KOPT-K1 (cell line): ENCODE results near the gene RASGRP3.

Experiments
- H3K27ac ChIP-seq: fragments of 200-600 bp; sonication (generic); 2 replicates; pipeline ENCODE4 v1.5.1; 2016; ENCODE audit warnings: antibody characterized with exemption, mild to moderate bottlenecking, low read depth, low read length; ENCODE audit not compliant: poor library complexity, severe bottlenecking
- H3K36me3 ChIP-seq: fragments of 200-600 bp; sonication (generic); 2 replicates; pipeline ENCODE4 v1.5.1; 2017; ENCODE audit warnings: antibody characterized with exemption, mild to moderate bottlenecking, low read length, moderate library complexity; ENCODE audit not compliant: insufficient read depth
- H3K9me3 ChIP-seq: fragments of 200-600 bp; sonication (generic); 2 replicates; pipeline ENCODE4 v1.5.1; 2017; ENCODE audit warnings: antibody characterized with exemption, low read length, mild to moderate bottlenecking; ENCODE audit not compliant: insufficient read depth, poor library complexity, severe bottlenecking

RASGRP3 gene

GRCh38 chr2:33494877-33495641, 18.6 kb downstream of the RASGRP3 start:
- Histone ChIP-seq H3K27ac (no peak overlapping the region), H3K36me3 (no peaks in the 10 kb centered on the region), H3K9me3 (no peaks in the 10 kb centered on the region)

- H3K36me3 ChIP-seq: no peaks in the 10 kb centered on the region
- H3K9me3 ChIP-seq: no peaks in the 10 kb centered on the region
- H3K27ac ChIP-seq: no peak overlapping the region
Observed at GRCh38 chr2:33495683-33496082, 19.2 kb downstream of the RASGRP3 start.

GRCh38 chr2:33496150-33496549, 19.7 kb downstream of the RASGRP3 start:
- H3K27ac ChIP-seq: no peak overlapping the region

GRCh38 chr2:33496726-33497125, 20.3 kb downstream of the RASGRP3 start:
- Histone ChIP-seq H3K36me3 (no peaks in the 10 kb centered on the region), H3K9me3 (no peaks in the 10 kb centered on the region), H3K27ac (no peak overlapping the region)

More at GRCh38 chr2:33496150-33496549, 19.7 kb downstream of the RASGRP3 start:
- H3K9me3 ChIP-seq: no peaks in the 10 kb centered on the region
- H3K36me3 ChIP-seq: no peaks in the 10 kb centered on the region

GRCh38 chr2:33497221-33497650, 20.8 kb downstream of the RASGRP3 start:
- Histone ChIP-seq H3K9me3 (no peaks in the 10 kb centered on the region), H3K27ac (peak overlapping the region; percentile 16), H3K36me3 (no peaks in the 10 kb centered on the region)

- no peak overlapping the region for H3K27ac ChIP-seq
Observed at GRCh38 chr2:33498291-33498956, 22.0 kb downstream of the RASGRP3 start.

GRCh38 chr2:33500177-33500576, 23.7 kb downstream of the RASGRP3 start:
- Histone ChIP-seq H3K36me3 (no peaks in the 10 kb centered on the region), H3K27ac (no peak overlapping the region), H3K9me3 (no peaks in the 10 kb centered on the region)

More at GRCh38 chr2:33498291-33498956, 22.0 kb downstream of the RASGRP3 start:
- Histone ChIP-seq H3K36me3 (no peaks in the 10 kb centered on the region), H3K9me3 (no peaks in the 10 kb centered on the region)

GRCh38 chr2:33502025-33502424, 25.6 kb downstream of the RASGRP3 start:
- no peak overlapping the region for H3K27ac ChIP-seq
- H3K36me3 ChIP-seq: no peaks in the 10 kb centered on the region
- H3K9me3 ChIP-seq: no peaks in the 10 kb centered on the region

GRCh38 chr2:33503002-33503401, 26.6 kb downstream of the RASGRP3 start:
- H3K9me3 ChIP-seq: no peaks in the 10 kb centered on the region
- no peaks in the 10 kb centered on the region for H3K36me3 ChIP-seq
- H3K27ac ChIP-seq: no peak overlapping the region

- no peaks in the 10 kb centered on the region for H3K9me3 ChIP-seq
- no peaks in the 10 kb centered on the region for H3K36me3 ChIP-seq
- H3K27ac ChIP-seq: no peak overlapping the region
Observed at GRCh38 chr2:33505966-33506365, 29.5 kb downstream of the RASGRP3 start.

GRCh38 chr2:33509908-33510585, 33.6 kb downstream of the RASGRP3 start:
- no peaks in the 10 kb centered on the region for H3K36me3 ChIP-seq
- H3K9me3 ChIP-seq: no peaks in the 10 kb centered on the region
- no peak overlapping the region for H3K27ac ChIP-seq

- no peak overlapping the region for H3K27ac ChIP-seq
Observed at GRCh38 chr2:33510586-33510968, 34.1 kb downstream of the RASGRP3 start.

GRCh38 chr2:33511141-33511540, 34.7 kb downstream of the RASGRP3 start:
- no peaks in the 10 kb centered on the region for H3K9me3 ChIP-seq
- no peak overlapping the region for H3K27ac ChIP-seq
- H3K36me3 ChIP-seq: no peaks in the 10 kb centered on the region

More at GRCh38 chr2:33510586-33510968, 34.1 kb downstream of the RASGRP3 start:
- no peaks in the 10 kb centered on the region for H3K36me3 ChIP-seq
- H3K9me3 ChIP-seq: no peaks in the 10 kb centered on the region

- no peaks in the 10 kb centered on the region for H3K36me3 ChIP-seq
- no peaks in the 10 kb centered on the region for H3K9me3 ChIP-seq
- no peak overlapping the region for H3K27ac ChIP-seq
Observed at GRCh38 chr2:33512112-33512511, 35.7 kb downstream of the RASGRP3 start.

- H3K27ac ChIP-seq: no peak overlapping the region
- no peaks in the 10 kb centered on the region for H3K36me3 ChIP-seq
- H3K9me3 ChIP-seq: no peaks in the 10 kb centered on the region
Observed at GRCh38 chr2:33513480-33513879, 37.0 kb downstream of the RASGRP3 start.
